Activated CD8-positive, alpha-beta memory T cell treated with anti-CD3 and anti-CD28 coated beads for 36 hours (primary cell): ENCODE data around the gene HENMT1. TPM values are rescaled to one million over a fixed set of nuclear protein-coding genes. Genes with fewer than 3 reads are reported as not detected.

Experiments
- CTCF ChIA-PET: fragments of 350-600 bp; sonication (Branson Sonifier 250); formaldehyde crosslinking; loops from one replicate; lab custom pipeline; 2021; ENCODE audit warnings: antibody characterized with exemption; lab: Charles Lee
- POLR2A ChIA-PET: fragments of 350-600 bp; sonication (Branson Sonifier 250); formaldehyde crosslinking; loops from one replicate; lab custom pipeline; 2021; ENCODE audit warnings: antibody characterized with exemption; lab: Charles Lee
- total RNA-seq, 2 experiments: library from RNA; stranded (reverse); gene quantifications; one replicate each; pipeline ENCODE4 v1.2.3, GENCODE V29; 2021

The HENMT1 gene
- total RNA-seq, 2 experiments from 2014 or later, result 30.6 to 32.4 TPM

DNA sequence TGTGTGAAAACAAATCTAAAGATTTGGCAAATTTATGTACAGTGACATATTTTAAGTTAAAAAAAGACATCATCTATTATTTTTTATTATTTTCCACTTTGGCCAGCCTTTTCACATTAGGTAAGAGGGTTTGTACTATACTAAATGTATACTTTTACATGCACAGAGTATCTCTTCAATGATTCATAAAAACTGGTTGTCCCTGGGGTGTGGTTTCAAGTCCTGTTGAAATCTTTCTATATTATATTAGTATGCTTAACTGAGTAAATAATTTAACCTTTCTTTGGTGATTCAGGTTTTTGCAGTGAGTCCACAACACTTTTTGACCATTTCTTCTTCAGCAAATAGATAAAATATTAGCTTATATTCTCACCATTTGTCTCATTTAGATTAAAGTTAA, 55.3 kb downstream of the HENMT1 start:
- ChIA-PET POLR2A (no interaction called here), CTCF (interaction anchor here (0.6 kb wide), 1 partner anchor 10 kb away, joined by 3 read pairs; no protein-coding TSS in a partner anchor)

- POLR2A ChIA-PET, result no interaction called here
- CTCF ChIA-PET, result no interaction called here
Observed at GRCh38 chr1:108601708-108602410, 59.0 kb downstream of the HENMT1 start.

DNA sequence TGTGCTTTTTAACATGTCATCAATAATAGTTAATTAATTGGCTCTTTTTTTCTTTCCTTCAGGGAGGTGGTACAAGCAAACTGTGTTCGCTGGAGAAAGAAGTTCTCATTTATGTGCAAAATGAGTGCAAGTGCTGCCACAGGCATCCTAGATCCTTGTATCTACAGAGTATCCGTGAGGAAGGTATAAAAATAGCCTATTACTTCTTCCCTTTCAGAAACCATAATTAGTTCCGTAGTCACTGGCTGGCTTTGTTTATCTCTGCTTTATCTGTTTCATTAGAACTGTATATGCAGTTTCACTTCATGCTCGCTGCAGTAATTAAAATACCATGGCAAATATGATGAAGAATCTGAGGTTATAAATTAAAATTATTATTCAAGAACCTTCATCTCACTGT, 60.4 kb downstream of the HENMT1 start:
- ChIA-PET POLR2A (no interaction called here), CTCF (no interaction called here)

DNA sequence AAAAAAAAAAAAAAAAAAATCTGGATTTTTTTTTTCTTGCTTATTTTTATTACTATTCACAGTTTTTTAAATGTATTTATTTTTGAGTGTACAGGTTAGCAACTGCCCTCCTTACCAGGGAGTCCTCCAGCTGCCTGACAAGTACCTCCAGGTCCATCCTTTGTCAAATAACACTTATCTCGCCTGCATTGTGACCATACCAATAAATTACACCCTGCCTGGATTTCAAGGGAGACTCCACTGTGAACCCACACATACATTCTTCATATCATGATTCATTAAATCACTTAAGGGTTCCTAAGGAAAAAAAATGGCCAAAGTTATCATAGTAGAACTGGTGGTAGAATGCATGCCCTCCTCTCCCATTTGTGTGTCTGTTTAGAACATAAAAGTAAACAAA, 62.6 kb downstream of the HENMT1 start:
- CTCF ChIA-PET, result no interaction called here

More for the DNA sequence above, 62.6 kb downstream of the HENMT1 start:
- POLR2A ChIA-PET, result interaction anchor here (0.7 kb wide), 1 partner anchor 105 kb away, joined by 5 read pairs; no protein-coding TSS in a partner anchor

Other genes with a start within 250 kb of the HENMT1 start
- not detected for gene NBPF6, start 210.8 kb downstream of the HENMT1 start, total RNA-seq
- gene EEIG2, start 101.0 kb downstream of the HENMT1 start, total RNA-seq, result 10 to 100 TPM; 13.8 to 14.1 TPM
- 10 to 100 TPM; 73.8 to 75.4 TPM for gene PRPF38B, start 31.2 kb upstream of the HENMT1 start, total RNA-seq
- not detected for gene FNDC7, start 51.8 kb upstream of the HENMT1 start, total RNA-seq
- 10 to 100 TPM; 35.3 to 39.8 TPM for gene STXBP3, start 85.6 kb upstream of the HENMT1 start, total RNA-seq
- gene AKNAD1, start 196.0 kb upstream of the HENMT1 start, total RNA-seq, result not detected
- 1 to 10 TPM; 6.8 to 7.4 TPM for gene GPSM2, start 215.9 kb upstream of the HENMT1 start, total RNA-seq